Ishikawa (cell line): ENCODE results near the gene SORT1.

Experiments used
- CEBPB ChIP-seq: IDR thresholded peaks from 2 replicates; pipeline ENCODE4 v1.6.1; 2012
- CREB1 ChIP-seq: IDR thresholded peaks from 2 replicates; pipeline ENCODE4 v1.6.1; 2012; ENCODE audit warnings: low read depth
- EGR1 ChIP-seq: IDR thresholded peaks from 2 replicates; pipeline ENCODE4 v1.6.1; 2012
- EP300 ChIP-seq: IDR thresholded peaks from 2 replicates; pipeline ENCODE4 v1.6.1; 2012; ENCODE audit warnings: borderline replicate concordance
- FOXM1 ChIP-seq: IDR thresholded peaks from 2 replicates; pipeline ENCODE4 v1.6.1; 2012; ENCODE audit warnings: low read depth, borderline replicate concordance
- NFIC ChIP-seq: IDR thresholded peaks from 2 replicates; pipeline ENCODE4 v1.6.1; 2012
- RAD21 ChIP-seq: IDR thresholded peaks from 2 replicates; pipeline ENCODE4 v1.6.1; 2012; ENCODE audit warnings: low read depth
- TAF1 ChIP-seq: IDR thresholded peaks from 2 replicates; pipeline ENCODE4 v1.6.1; 2012; ENCODE audit warnings: low read depth, mild to moderate bottlenecking
- TCF12 ChIP-seq: IDR thresholded peaks from 2 replicates; pipeline ENCODE4 v1.6.1; 2012; ENCODE audit warnings: low read depth
- TEAD4 ChIP-seq: IDR thresholded peaks from 2 replicates; pipeline ENCODE4 v1.6.1; 2012
- YY1 ChIP-seq: IDR thresholded peaks from 2 replicates; pipeline ENCODE4 v1.6.1; 2012; ENCODE audit warnings: low read depth
- ZBTB7A ChIP-seq: IDR thresholded peaks from 2 replicates; pipeline ENCODE4 v1.6.1; 2012; ENCODE audit warnings: low read depth
- TF ChIP-seq, protein P1 (sequence below): IDR thresholded peaks from 2 replicates; pipeline ENCODE4 v1.6.1; 2012
- TF ChIP-seq, protein P2 (sequence below): IDR thresholded peaks from 2 replicates; pipeline ENCODE4 v1.6.1; 2012
- TF ChIP-seq, protein P3 (sequence below): IDR thresholded peaks from 2 replicates; pipeline ENCODE4 v1.6.1; 2012; ENCODE audit warnings: low read depth, mild to moderate bottlenecking

Gene SORT1

DNA sequence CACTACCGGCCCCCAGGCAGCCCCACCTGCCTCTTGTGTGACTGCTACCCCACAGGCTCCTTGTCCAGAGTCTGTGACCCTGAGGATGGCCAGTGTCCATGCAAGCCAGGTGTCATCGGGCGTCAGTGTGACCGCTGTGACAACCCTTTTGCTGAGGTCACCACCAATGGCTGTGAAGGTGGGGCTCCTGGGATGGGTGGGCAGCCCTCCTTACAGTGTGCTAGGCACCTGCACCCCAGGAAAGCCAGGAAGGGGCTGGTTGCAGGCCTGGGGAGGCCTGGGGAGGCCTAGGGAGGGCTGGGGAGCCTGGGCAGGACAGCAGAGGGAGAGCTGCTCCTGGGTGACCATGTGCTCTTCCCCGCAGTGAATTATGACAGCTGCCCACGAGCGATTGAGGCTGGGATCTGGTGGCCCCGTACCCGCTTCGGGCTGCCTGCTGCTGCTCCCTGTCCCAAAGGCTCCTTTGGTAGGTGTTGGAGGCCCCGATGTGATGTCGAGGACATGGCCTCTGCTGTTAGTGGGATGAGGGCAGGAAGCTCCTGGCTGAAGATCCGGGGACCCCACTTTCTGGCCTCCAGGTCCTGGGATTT lies 131.9 kb downstream of the SORT1 start:
- TF ChIP-seq FOXM1, result no peak
- TF ChIP-seq, protein P1, sequence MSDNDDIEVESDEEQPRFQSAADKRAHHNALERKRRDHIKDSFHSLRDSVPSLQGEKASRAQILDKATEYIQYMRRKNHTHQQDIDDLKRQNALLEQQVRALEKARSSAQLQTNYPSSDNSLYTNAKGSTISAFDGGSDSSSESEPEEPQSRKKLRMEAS, result no peak

DNA sequence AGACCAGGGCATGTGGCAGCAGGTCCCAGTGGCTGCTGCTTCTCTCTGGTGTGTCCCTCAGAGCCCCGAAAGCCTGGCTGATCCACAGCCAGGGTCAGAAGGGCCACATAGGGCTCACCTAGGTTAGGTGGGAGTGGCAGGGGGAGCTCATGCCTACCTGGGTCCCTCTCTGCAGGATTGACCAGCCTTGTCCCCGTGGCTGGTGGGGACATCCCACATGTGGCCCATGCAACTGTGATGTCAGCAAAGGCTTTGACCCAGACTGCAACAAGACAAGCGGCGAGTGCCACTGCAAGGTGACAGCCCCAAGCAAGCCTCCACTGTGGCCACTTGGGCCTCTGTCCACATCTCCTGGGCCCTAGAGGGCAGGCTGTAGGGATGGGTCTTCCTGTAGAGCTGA lies 132.7 kb downstream of the SORT1 start:
- TF ChIP-seq CEBPB (no peak), TEAD4 (no peak), YY1 (no peak), FOXM1 (no peak)
- TF ChIP-seq, protein P2, sequence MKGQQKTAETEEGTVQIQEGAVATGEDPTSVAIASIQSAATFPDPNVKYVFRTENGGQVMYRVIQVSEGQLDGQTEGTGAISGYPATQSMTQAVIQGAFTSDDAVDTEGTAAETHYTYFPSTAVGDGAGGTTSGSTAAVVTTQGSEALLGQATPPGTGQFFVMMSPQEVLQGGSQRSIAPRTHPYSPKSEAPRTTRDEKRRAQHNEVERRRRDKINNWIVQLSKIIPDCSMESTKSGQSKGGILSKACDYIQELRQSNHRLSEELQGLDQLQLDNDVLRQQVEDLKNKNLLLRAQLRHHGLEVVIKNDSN, result no peak

DNA sequence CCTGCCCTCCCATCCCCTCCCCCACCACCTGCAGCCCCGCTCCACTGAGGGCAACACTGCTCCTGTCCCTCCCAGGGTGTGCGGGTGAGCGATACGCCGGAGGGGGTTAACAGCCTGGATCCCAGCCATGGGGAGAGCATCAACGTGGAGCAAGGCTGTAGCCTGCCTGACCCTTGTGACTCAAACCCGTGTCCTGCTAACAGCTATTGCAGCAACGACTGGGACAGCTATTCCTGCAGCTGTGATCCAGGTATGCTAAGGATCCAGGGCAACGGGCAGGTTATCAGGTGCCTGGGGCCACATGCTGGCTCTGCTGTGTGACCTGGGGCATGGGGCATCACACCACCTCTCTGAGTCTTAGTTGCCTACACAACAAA lies 133.4 kb downstream of the SORT1 start:
- TF ChIP-seq FOXM1 (no peak), TCF12 (no peak), NFIC (no peak), EP300 (no peak), TEAD4 (no peak), CREB1 (no peak), TAF1 (no peak)
- TF ChIP-seq, protein P1, result no peak

DNA sequence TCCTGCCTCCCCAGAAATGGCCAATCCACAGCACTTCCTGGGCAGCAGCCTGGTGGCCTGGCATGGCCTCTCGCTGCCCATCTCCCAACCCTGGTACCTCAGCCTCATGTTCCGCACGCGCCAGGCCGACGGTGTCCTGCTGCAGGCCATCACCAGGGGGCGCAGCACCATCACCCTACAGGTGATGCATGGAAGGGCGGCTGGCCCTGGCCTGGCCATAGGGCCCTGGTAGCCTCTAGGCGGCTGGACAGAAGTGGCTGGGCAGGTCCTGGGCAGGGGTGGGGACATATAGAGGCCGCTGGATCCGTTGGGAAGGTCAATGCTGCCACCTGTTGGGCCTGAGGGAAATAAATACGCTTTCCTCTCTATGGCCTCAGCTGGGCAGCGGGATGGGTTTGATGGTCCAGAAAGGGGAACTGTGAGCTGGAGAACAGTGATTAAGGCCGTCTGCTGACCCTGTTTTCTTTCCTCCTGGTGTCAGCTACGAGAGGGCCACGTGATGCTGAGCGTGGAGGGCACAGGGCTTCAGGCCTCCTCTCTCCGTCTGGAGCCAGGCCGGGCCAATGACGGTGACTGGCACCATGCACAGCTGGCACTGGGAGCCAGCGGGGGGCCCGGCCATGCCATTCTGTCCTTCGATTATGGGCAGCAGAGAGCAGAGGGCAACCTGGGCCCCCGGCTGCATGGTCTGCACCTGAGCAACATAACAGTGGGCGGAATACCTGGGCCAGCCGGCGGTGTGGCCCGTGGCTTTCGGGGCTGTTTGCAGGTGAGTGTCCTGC lies 133.9 kb downstream of the SORT1 start:
- TF ChIP-seq TAF1 (no peak), TEAD4 (peak; percentile 46; the same call in 1 of the 2 replicates), ZBTB7A (no peak; the same call in 1 of the 2 replicates), CREB1 (no peak), TCF12 (peak; percentile 70), EGR1 (no peak), NFIC (no peak), YY1 (0 out of 2 replicates have a peak, but pooled peaks have one; percentile 49), CEBPB (no peak), RAD21 (peak; percentile 90), FOXM1 (no peak), EP300 (no peak; the same call in 1 of the 2 replicates)
- TF ChIP-seq, protein P3, sequence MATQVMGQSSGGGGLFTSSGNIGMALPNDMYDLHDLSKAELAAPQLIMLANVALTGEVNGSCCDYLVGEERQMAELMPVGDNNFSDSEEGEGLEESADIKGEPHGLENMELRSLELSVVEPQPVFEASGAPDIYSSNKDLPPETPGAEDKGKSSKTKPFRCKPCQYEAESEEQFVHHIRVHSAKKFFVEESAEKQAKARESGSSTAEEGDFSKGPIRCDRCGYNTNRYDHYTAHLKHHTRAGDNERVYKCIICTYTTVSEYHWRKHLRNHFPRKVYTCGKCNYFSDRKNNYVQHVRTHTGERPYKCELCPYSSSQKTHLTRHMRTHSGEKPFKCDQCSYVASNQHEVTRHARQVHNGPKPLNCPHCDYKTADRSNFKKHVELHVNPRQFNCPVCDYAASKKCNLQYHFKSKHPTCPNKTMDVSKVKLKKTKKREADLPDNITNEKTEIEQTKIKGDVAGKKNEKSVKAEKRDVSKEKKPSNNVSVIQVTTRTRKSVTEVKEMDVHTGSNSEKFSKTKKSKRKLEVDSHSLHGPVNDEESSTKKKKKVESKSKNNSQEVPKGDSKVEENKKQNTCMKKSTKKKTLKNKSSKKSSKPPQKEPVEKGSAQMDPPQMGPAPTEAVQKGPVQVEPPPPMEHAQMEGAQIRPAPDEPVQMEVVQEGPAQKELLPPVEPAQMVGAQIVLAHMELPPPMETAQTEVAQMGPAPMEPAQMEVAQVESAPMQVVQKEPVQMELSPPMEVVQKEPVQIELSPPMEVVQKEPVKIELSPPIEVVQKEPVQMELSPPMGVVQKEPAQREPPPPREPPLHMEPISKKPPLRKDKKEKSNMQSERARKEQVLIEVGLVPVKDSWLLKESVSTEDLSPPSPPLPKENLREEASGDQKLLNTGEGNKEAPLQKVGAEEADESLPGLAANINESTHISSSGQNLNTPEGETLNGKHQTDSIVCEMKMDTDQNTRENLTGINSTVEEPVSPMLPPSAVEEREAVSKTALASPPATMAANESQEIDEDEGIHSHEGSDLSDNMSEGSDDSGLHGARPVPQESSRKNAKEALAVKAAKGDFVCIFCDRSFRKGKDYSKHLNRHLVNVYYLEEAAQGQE, result no peak
- TF ChIP-seq, protein P2, result 0 out of 2 replicates have a peak, but pooled peaks have one; percentile 37
- TF ChIP-seq, protein P1, result peak; percentile 98

DNA sequence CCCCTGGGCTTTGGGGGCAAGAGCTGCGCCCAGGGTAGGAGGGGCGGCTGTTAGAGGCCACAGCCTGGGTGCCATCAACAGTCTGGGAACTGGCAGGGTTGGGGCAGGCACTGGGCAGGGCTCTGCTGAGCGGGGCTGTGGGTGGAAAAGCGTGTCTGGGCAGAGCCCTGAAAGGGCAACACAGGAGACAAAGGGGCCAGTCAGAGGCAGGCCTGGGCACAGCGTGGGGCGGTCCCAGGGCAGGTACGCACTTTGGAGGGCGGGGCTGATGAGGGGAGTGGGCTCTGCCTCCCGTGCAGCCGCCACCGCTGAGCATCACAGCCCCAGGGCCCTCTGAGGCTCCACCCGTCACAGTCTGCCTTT lies 134.5 kb downstream of the SORT1 start:
- TF ChIP-seq, protein P2, result no peak

DNA sequence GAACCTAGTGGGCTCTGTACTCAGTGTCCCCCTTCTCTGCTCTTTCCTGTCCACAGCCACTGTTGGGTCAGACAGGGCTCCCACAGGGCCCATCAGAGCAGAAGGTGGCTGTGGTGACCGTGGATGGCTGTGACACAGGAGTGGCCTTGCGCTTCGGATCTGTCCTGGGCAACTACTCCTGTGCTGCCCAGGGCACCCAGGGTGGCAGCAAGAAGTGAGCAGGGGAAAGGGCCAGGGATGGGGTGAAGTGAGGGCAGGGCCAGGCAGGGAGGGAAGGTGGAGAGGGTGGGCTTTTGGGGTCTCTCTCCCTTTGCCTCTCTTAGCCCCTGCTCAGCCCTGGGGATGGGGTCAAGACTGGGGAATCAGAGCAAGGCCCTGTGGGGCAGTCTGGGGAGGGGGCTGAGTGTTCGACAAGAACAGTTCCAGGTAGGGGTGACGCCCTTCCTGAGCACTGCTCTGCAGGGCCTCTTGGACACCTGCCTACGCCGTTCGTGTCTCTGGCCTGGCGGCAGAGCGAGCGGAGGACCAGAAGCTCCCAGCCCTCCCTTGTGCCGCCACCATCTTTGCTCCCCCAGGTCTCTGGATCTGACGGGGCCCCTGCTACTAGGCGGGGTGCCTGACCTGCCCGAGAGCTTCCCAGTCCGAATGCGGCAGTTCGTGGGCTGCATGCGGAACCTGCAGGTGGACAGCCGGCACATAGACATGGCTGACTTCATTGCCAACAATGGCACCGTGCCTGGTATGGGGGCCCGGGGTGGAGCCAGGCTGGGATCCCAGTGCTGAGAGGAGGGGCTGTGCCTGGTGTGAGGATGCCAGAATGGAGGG lies 135.3 kb downstream of the SORT1 start:
- TF ChIP-seq, protein P1, result no peak
- TF ChIP-seq CEBPB (no peak), ZBTB7A (no peak), RAD21 (no peak), NFIC (no peak), YY1 (no peak), TAF1 (no peak), TEAD4 (no peak), CREB1 (no peak), EP300 (no peak), TCF12 (no peak), FOXM1 (no peak), EGR1 (no peak)
- TF ChIP-seq, protein P2, result no peak
- TF ChIP-seq, protein P3, result no peak
